Activated T-helper 1 cell treated with anti-CD3 and anti-CD28 coated beads, Interleukin-12 subunit alpha, Interleukin-12 subunit beta, Interleukin-2, Interleukin-4 antibody, amounts not matched to agents 30 ng/mL and 10 ng/mL and 1 ng/mL, durations not matched to agents 14 hours and 24 hours and 36 hours (primary cell): ENCODE results near the gene IL4. TPM values are rescaled to one million over a fixed set of nuclear protein-coding genes. Genes with fewer than 3 reads are reported as not detected.

ENCODE experiments used
- DNase-seq: peaks from one replicate; pipeline ENCODE4 v3.0.0; 2021; ENCODE audit warnings: low spot score
- H3K27ac Mint-ChIP-seq: one replicate; pipeline ENCODE4 v1.8.0; 2021; ENCODE audit warnings: mild to moderate bottlenecking, mixed read lengths
- H3K27me3 Mint-ChIP-seq: one replicate; pipeline ENCODE4 v1.8.0; 2022; ENCODE audit warnings: mild to moderate bottlenecking, moderate library complexity, mixed read lengths; ENCODE audit not compliant: insufficient read depth
- H3K36me3 Mint-ChIP-seq: one replicate; pipeline ENCODE4 v1.8.0; 2021; ENCODE audit warnings: low read depth, mixed read lengths
- H3K4me1 Mint-ChIP-seq: one replicate; pipeline ENCODE4 v1.8.0; 2021; ENCODE audit warnings: low read depth, mixed read lengths
- H3K4me3 Mint-ChIP-seq: one replicate; pipeline ENCODE4 v1.8.0; 2021; ENCODE audit warnings: mild to moderate bottlenecking, moderate library complexity, mixed read lengths
- H3K9me3 Mint-ChIP-seq: one replicate; pipeline ENCODE4 v1.8.0; 2021; ENCODE audit warnings: mixed read lengths
- intact Hi-C: fragments of 100-400 bp; cut with micrococcal nuclease; formaldehyde crosslinking; loops from one replicate; pipeline ENCODE4 v1.15.1; 2024
- total RNA-seq: library from RNA; stranded (reverse); gene quantifications from 2 replicates; pipeline ENCODE4 v1.2.3, GENCODE V29; 2022

IL4 gene
- total RNA-seq, 1 donor from 2014 or later: 57.1 TPM

GRCh38 chr5:132661231-132662003, 12.4 kb upstream of the IL4 start:
- Mint-ChIP-seq H3K27ac (peak overlapping the region; percentile 80), H3K9me3 (no peaks in the 10 kb centered on the region), H3K27me3 (peaks cover 5% of the 10 kb centered on the region), H3K4me3 (peak overlapping the region; percentile 63), H3K4me1 (peaks cover 89% of the 10 kb centered on the region), H3K36me3 (peaks cover 3% of the 10 kb centered on the region)
- no peak for DNase-seq
- intact Hi-C loops: loop anchor here (2.0 to 5.0 kb wide), 3 partner anchors 53 to 559 kb away; no protein-coding TSS in a partner anchor

- Mint-ChIP-seq H3K36me3 (peaks cover 3% of the 10 kb centered on the region), H3K27ac (peak overlapping the region; percentile 80), H3K9me3 (no peaks in the 10 kb centered on the region), H3K4me1 (peaks cover 89% of the 10 kb centered on the region), H3K27me3 (peaks cover 2% of the 10 kb centered on the region), H3K4me3 (no peak overlapping the region)
- intact Hi-C loops: loop anchor here (2.0 to 5.0 kb wide), 3 partner anchors 53 to 560 kb away; no protein-coding TSS in a partner anchor
- DNase-seq: no peak
These were observed 11.8 kb upstream of the IL4 start for GRCh38 chr5:132662004-132662401.

- H3K36me3 Mint-ChIP-seq: peaks cover 3% of the 10 kb centered on the region
- intact Hi-C loops: loop anchor here (1.0 to 5.0 kb wide), 7 partner anchors 11 to 561 kb away; no protein-coding TSS in a partner anchor
- peak overlapping the region; percentile 94 for H3K27ac Mint-ChIP-seq
- no peaks in the 10 kb centered on the region for H3K27me3 Mint-ChIP-seq
- DNase-seq: peak; percentile 43
- H3K4me1 Mint-ChIP-seq: peaks cover 84% of the 10 kb centered on the region
- peak overlapping the region; percentile 60 for H3K4me3 Mint-ChIP-seq
- no peaks in the 10 kb centered on the region for H3K9me3 Mint-ChIP-seq
These were observed 10.6 kb upstream of the IL4 start for GRCh38 chr5:132662925-132663770.

GRCh38 chr5:132663771-132664695, 9.8 kb upstream of the IL4 start:
- Mint-ChIP-seq H3K4me1 (peaks cover 75% of the 10 kb centered on the region), H3K27me3 (no peaks in the 10 kb centered on the region), H3K36me3 (peaks cover 3% of the 10 kb centered on the region), H3K4me3 (peak overlapping the region; percentile 60), H3K9me3 (no peaks in the 10 kb centered on the region), H3K27ac (peak overlapping the region; percentile 94)
- intact Hi-C loops: loop anchor here (1.0 to 5.0 kb wide), 8 partner anchors 10 to 562 kb away; no protein-coding TSS in a partner anchor
- no peak for DNase-seq

GRCh38 chr5:132664696-132665209, 9.0 kb upstream of the IL4 start:
- Mint-ChIP-seq H3K9me3 (no peaks in the 10 kb centered on the region), H3K4me1 (peaks cover 68% of the 10 kb centered on the region), H3K4me3 (no peak overlapping the region), H3K27me3 (no peaks in the 10 kb centered on the region), H3K36me3 (peaks cover 3% of the 10 kb centered on the region), H3K27ac (peak overlapping the region; percentile 94)
- intact Hi-C loops: loop anchor here (1.0 to 5.0 kb wide), 2 partner anchors 72 to 562 kb away; no protein-coding TSS in a partner anchor
- DNase-seq: no peak

- Mint-ChIP-seq H3K4me1 (peaks cover 59% of the 10 kb centered on the region), H3K27me3 (no peaks in the 10 kb centered on the region)
These were observed 8.2 kb upstream of the IL4 start for GRCh38 chr5:132665574-132666080.

GRCh38 chr5:132666310-132667123, 7.3 kb upstream of the IL4 start:
- Mint-ChIP-seq H3K4me3 (no peak overlapping the region), H3K4me1 (peaks cover 51% of the 10 kb centered on the region), H3K27ac (peak overlapping the region; percentile 46), H3K27me3 (no peaks in the 10 kb centered on the region), H3K9me3 (peaks cover 5% of the 10 kb centered on the region), H3K36me3 (peaks cover 6% of the 10 kb centered on the region)
- DNase-seq: no peak
- intact Hi-C loops: no loop called here

More at GRCh38 chr5:132665574-132666080, 8.2 kb upstream of the IL4 start:
- H3K9me3 Mint-ChIP-seq: no peaks in the 10 kb centered on the region
- intact Hi-C loops: no loop called here
- peak overlapping the region; percentile 22 for H3K27ac Mint-ChIP-seq
- H3K4me3 Mint-ChIP-seq: no peak overlapping the region
- DNase-seq: no peak
- H3K36me3 Mint-ChIP-seq: peaks cover 3% of the 10 kb centered on the region

GRCh38 chr5:132667309-132667708, 6.5 kb upstream of the IL4 start:
- intact Hi-C loops: no loop called here
- no peak for DNase-seq
- Mint-ChIP-seq H3K27ac (no peak overlapping the region), H3K36me3 (peaks cover 6% of the 10 kb centered on the region), H3K4me3 (no peak overlapping the region), H3K4me1 (peaks cover 43% of the 10 kb centered on the region), H3K27me3 (no peaks in the 10 kb centered on the region), H3K9me3 (peaks cover 5% of the 10 kb centered on the region)

- Mint-ChIP-seq H3K36me3 (peaks cover 6% of the 10 kb centered on the region), H3K4me1 (peaks cover 35% of the 10 kb centered on the region), H3K27me3 (no peaks in the 10 kb centered on the region), H3K9me3 (peaks cover 5% of the 10 kb centered on the region), H3K4me3 (no peak overlapping the region), H3K27ac (no peak overlapping the region)
- intact Hi-C loops: no loop called here
- DNase-seq: no peak
These were observed 5.8 kb upstream of the IL4 start for GRCh38 chr5:132667761-132668705.

- H3K27me3 Mint-ChIP-seq: no peaks in the 10 kb centered on the region
- no peak for DNase-seq
- intact Hi-C loops: no loop called here
These were observed 4.9 kb upstream of the IL4 start for GRCh38 chr5:132668706-132669454.

More at GRCh38 chr5:132668706-132669454, 4.9 kb upstream of the IL4 start:
- H3K27ac Mint-ChIP-seq: peak overlapping the region; percentile 7
- H3K9me3 Mint-ChIP-seq: peaks cover 5% of the 10 kb centered on the region
- H3K4me3 Mint-ChIP-seq: no peak overlapping the region
- peaks cover 6% of the 10 kb centered on the region for H3K36me3 Mint-ChIP-seq
- H3K4me1 Mint-ChIP-seq: peaks cover 34% of the 10 kb centered on the region
